WTC11 (cell line): Measurements from ENCODE around the gene GSTT4. TPM values are rescaled to one million over a fixed set of nuclear protein-coding genes. Genes with fewer than 3 reads are reported as not detected.
A peak's percentile ranks its signal among the peaks of the same experiment; 100 is the strongest.

ENCODE experiments used
- ATAC-seq: fragments of 200-7000 bp; cut with Tn5 transposase; 2 replicates; pipeline ENCODE4 v1.10.0; 2021; ENCODE audit warnings: mild to moderate bottlenecking, moderate library complexity
- CTCF ChIA-PET: fragments of 300-600 bp; sonication (Branson Sonifier 250); formaldehyde crosslinking; loops from one replicate; lab custom pipeline; 2021; ENCODE audit warnings: antibody characterized with exemption; lab: Charles Lee
- POLR2A ChIA-PET: fragments of 350-600 bp; sonication (Branson Sonifier 250); formaldehyde crosslinking; loops from one replicate; lab custom pipeline; 2021; ENCODE audit warnings: antibody characterized with exemption; lab: Charles Lee
- DNase-seq: peaks from one replicate; pipeline ENCODE4 v3.0.0; 2021; ENCODE audit warnings: low spot score
- H3K27ac Mint-ChIP-seq: 2 replicates; pipeline ENCODE4 v1.8.0; 2021; ENCODE audit warnings: mixed read lengths
- H3K27me3 Mint-ChIP-seq: 2 replicates; pipeline ENCODE4 v1.8.0; 2021; ENCODE audit warnings: low read depth, mild to moderate bottlenecking, moderate library complexity, mixed read lengths
- H3K36me3 Mint-ChIP-seq: 2 replicates; pipeline ENCODE4 v1.8.0; 2021; ENCODE audit warnings: mixed read lengths
- H3K4me1 Mint-ChIP-seq: 2 replicates; pipeline ENCODE4 v1.8.0; 2022; ENCODE audit warnings: mixed read lengths
- H3K4me3 Mint-ChIP-seq: 2 replicates; pipeline ENCODE4 v1.8.0; 2021; ENCODE audit warnings: mild to moderate bottlenecking, moderate library complexity, mixed read lengths
- H3K9me3 Mint-ChIP-seq: 2 replicates; pipeline ENCODE4 v1.8.0; 2021; ENCODE audit warnings: mixed read lengths
- AR ChIP-seq: fragments of 250-450 bp; sonication (Bioruptor Pico); IDR thresholded peaks from 2 replicates; pipeline ENCODE4 v1.9.0; 2021; ENCODE audit warnings: mild to moderate bottlenecking
- ARID4B ChIP-seq: sonication (generic); formaldehyde crosslinking; IDR thresholded peaks from 2 replicates; pipeline ENCODE4 v1.8.0; 2023; ENCODE audit warnings: missing genetic modification reagents, mild to moderate bottlenecking, borderline replicate concordance
- CBFB ChIP-seq: sonication (generic); formaldehyde crosslinking; IDR thresholded peaks from 2 replicates; pipeline ENCODE4 v1.8.1; 2022; ENCODE audit warnings: mild to moderate bottlenecking, low read depth, missing genetic modification reagents
- CREM ChIP-seq: sonication (generic); formaldehyde crosslinking; IDR thresholded peaks from 2 replicates; pipeline ENCODE4 v1.8.1; 2022; ENCODE audit warnings: mild to moderate bottlenecking, missing genetic modification reagents, moderate library complexity
- ESRRA ChIP-seq: sonication (generic); formaldehyde crosslinking; IDR thresholded peaks from 2 replicates; pipeline ENCODE4 v1.8.1; 2022; ENCODE audit warnings: mild to moderate bottlenecking, missing genetic modification reagents, borderline replicate concordance
- FOXK1 ChIP-seq: sonication (generic); formaldehyde crosslinking; IDR thresholded peaks from 2 replicates; pipeline ENCODE4 v1.8.0; 2022; ENCODE audit warnings: mild to moderate bottlenecking, moderate library complexity, missing genetic modification reagents
- NR2C2 ChIP-seq: sonication (generic); formaldehyde crosslinking; IDR thresholded peaks from 2 replicates; pipeline ENCODE4 v1.8.0; 2022; ENCODE audit warnings: mild to moderate bottlenecking, missing genetic modification reagents
- NR3C1 ChIP-seq: sonication (generic); formaldehyde crosslinking; conservative IDR thresholded peaks from 2 replicates; pipeline ENCODE4 v1.8.1; 2023; ENCODE audit warnings: low read depth, mild to moderate bottlenecking, missing genetic modification reagents
- PRRX2 ChIP-seq: fragments of 250-450 bp; sonication (Bioruptor Pico); IDR thresholded peaks from 2 replicates; pipeline ENCODE4 v1.8.0; 2021; ENCODE audit warnings: mild to moderate bottlenecking
- STAT6 ChIP-seq: sonication (generic); formaldehyde crosslinking; conservative IDR thresholded peaks from 2 replicates; pipeline ENCODE4 v1.8.1; 2023; ENCODE audit warnings: mild to moderate bottlenecking, low read depth, missing genetic modification reagents, moderate library complexity
- TP53 ChIP-seq: sonication (generic); formaldehyde crosslinking; IDR thresholded peaks from 2 replicates; pipeline ENCODE4 v1.8.1; 2023; ENCODE audit warnings: mild to moderate bottlenecking, missing genetic modification reagents
- ZBTB21 ChIP-seq: sonication (generic); formaldehyde crosslinking; IDR thresholded peaks from 2 replicates; pipeline ENCODE4 v1.8.1; 2023; ENCODE audit warnings: mild to moderate bottlenecking, missing genetic modification reagents, borderline replicate concordance
- ZMAT4 ChIP-seq: fragments of 250-450 bp; sonication (Bioruptor Pico); IDR thresholded peaks from 2 replicates; pipeline ENCODE4 v1.9.0; 2021; ENCODE audit warnings: mild to moderate bottlenecking
- ZNF423 ChIP-seq: fragments of 250-450 bp; sonication (Bioruptor Pico); IDR thresholded peaks from 2 replicates; pipeline ENCODE4 v2.1.2; 2022; ENCODE audit warnings: mild to moderate bottlenecking, moderate library complexity
- ZNF512 ChIP-seq: sonication (generic); formaldehyde crosslinking; IDR thresholded peaks from 2 replicates; pipeline ENCODE4 v1.8.1; 2022; ENCODE audit warnings: missing genetic modification reagents, borderline replicate concordance
- ZNF671 ChIP-seq: fragments of 250-450 bp; sonication (Bioruptor Pico); IDR thresholded peaks from 2 replicates; pipeline ENCODE4 v1.8.0; 2021; ENCODE audit warnings: mild to moderate bottlenecking
- total RNA-seq: library from RNA; stranded (reverse); gene quantifications from 3 replicates; pipeline ENCODE4 v1.2.3, GENCODE V29; 2021

GSTT4 gene
- total RNA-seq, 1 experiment from 2014 or later = not detected

- Mint-ChIP-seq H3K27ac (no peak overlapping the region), H3K36me3 (peaks cover 8% of the 10 kb centered on the region), H3K4me3 (no peak overlapping the region), H3K27me3 (no peaks in the 10 kb centered on the region), H3K4me1 (peaks cover 4% of the 10 kb centered on the region), H3K9me3 (peaks cover 7% of the 10 kb centered on the region)
- TF ChIP-seq TP53 (no peak), NR2C2 (no peak), ZNF512 (no peak), FOXK1 (no peak)
- ChIA-PET POLR2A (no interaction called here), CTCF (no interaction called here)
- no peak for DNase-seq
- ATAC-seq = no peak
Measured at GRCh38 chr22:24016156-24016555, 10.9 kb upstream of the GSTT4 start.

GRCh38 chr22:24011735-24012068 lies 6.4 kb upstream of the GSTT4 start:
- Mint-ChIP-seq H3K27ac (peak overlapping the region; percentile 55), H3K27me3 (peaks cover 15% of the 10 kb centered on the region), H3K4me3 (peak overlapping the region; percentile 85), H3K9me3 (peaks cover 12% of the 10 kb centered on the region), H3K36me3 (peaks cover 5% of the 10 kb centered on the region), H3K4me1 (peaks cover 4% of the 10 kb centered on the region)
- no peak for DNase-seq
- TF ChIP-seq CREM (CRISPR knock-in tag) (no peak), ARID4B (CRISPR knock-in tag) (0 out of 2 replicates have a peak, but pooled peaks have one; percentile 1), PRRX2 (CRISPR knock-in tag) (no peak)
- TF ChIP-seq, all 79 proteins: peak for 1
- ChIA-PET POLR2A (no interaction called here), CTCF (interaction anchor here (1.7 kb wide), 1 partner anchor 145 kb away, joined by 15 read pairs; no protein-coding TSS in a partner anchor)
- ATAC-seq = no peak; the same call in 1 of the 2 replicates

GRCh38 chr22:24010018-24010391 lies 4.8 kb upstream of the GSTT4 start:
- ChIA-PET POLR2A (no interaction called here), CTCF (interaction anchor here (0.5 to 1.7 kb wide), 3 partner anchors 146 to 239 kb away, joined by 3 to 15 read pairs (median 3); no protein-coding TSS in a partner anchor)
- Mint-ChIP-seq H3K4me1 (peaks cover 4% of the 10 kb centered on the region), H3K27me3 (peaks cover 18% of the 10 kb centered on the region), H3K27ac (no peak overlapping the region), H3K4me3 (peak overlapping the region; percentile 24), H3K36me3 (no peaks in the 10 kb centered on the region), H3K9me3 (peaks cover 5% of the 10 kb centered on the region)
- DNase-seq (no peak), ATAC-seq (no peak)
- TF ChIP-seq STAT6 (CRISPR knock-in tag) (no peak), ZBTB21 (CRISPR knock-in tag) (no peak), NR3C1 (CRISPR knock-in tag) (no peak), AR (no peak), ZNF671 (CRISPR knock-in tag) (no peak), ESRRA (no peak), ARID4B (CRISPR knock-in tag) (no peak), CBFB (CRISPR knock-in tag) (no peak), ZNF423 (CRISPR knock-in tag) (no peak), ZMAT4 (CRISPR knock-in tag) (no peak)
